Dedifferentiated amniotic fluid mesenchymal stem cell (primary cell): ENCODE results near the gene SMPX.

ENCODE experiments used
- DNase-seq: peaks from one replicate; pipeline ENCODE4 v3.0.0-alpha.2; 2016; ENCODE audit errors: extremely low spot score

The SMPX gene

DNA sequence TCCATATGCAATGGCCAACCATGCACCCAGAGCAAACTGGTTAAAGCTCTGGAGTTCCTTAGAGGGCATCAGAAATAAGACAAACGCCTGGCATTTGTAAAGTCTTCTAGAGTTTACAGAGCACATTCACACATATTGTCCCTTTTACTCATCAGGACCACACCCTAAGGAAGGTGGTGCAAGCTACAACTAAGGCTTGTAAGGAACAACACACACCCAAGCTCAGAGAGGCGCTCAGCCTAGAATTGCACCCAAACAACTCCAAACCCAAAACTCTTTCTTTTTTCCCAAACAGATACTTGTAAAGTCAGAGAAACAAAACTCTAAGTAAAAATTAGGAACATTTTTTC is 46.1 kb downstream of the SMPX start:
- no peak for DNase-seq

DNA sequence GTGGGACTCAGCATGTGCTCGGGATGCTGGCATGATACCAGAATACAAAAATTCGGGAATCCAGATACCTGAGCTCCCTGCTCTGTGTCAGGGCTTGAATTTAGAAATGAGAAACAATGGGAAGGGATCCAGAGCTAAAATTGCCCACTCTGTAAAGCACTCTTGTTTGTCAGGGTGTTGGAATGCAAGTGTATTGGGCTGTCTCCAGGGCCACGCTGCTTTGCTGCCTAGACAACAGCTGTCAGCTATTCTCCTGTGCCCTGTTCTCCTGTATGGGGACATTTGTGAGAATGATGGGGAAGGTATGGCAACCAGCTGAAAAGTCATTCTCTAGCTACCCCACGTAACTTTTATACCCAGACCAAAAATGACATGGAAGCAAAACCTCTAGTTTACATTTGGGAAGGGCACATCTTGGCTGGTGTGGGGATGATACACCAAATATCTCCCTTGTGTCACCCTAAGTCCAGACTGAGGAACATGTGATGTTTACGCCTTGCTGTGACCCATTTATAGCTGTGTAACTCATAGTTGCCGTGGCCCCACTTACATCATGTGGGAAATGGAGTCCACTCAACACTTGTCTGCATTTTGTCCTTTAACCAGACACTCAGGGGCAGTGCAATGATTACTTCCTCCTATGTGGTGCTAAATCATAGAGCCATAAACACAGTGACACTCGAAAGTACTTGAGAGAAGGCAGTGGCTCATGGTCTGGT is 46.6 kb downstream of the SMPX start:
- DNase-seq, result no peak

DNA sequence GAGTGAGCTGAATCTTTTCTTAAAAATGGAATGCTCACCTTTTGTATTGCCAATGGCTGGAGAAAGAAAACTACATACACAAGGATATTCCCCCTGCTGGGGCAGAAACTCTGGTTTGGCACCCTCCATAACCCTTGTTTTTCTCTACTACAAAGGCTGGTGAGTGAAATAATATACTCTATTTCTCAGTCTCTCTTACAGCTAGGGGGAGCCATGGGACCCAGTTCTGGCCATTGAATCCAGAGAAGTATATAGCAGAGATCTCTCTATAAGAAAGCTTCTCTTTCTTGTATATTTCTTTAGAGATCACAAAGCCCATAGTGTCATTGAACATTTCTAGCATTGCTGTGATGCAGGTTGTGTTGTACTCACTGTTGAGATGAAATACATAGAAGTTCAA is 49.8 kb downstream of the SMPX start:
- no peak for DNase-seq

DNA sequence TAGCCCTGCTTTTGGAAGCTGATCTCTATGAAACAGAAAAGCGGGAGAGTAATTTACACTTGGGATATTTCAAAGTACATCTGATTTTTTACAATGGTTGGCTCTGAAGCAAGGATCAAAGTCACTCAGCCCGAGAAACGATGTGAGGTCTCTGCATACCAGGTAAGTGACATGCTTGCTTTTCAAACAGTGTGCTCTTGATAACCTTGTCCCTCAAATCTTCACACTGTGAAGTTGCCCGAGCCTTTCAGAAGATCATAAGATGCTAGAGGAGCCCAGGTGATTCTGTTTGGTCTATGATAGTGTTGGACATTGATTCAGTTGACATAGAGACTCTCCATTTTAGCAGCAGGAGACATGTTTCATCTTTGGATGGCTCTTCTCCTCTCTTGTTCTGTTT is 52.7 kb downstream of the SMPX start:
- DNase-seq, result no peak

DNA sequence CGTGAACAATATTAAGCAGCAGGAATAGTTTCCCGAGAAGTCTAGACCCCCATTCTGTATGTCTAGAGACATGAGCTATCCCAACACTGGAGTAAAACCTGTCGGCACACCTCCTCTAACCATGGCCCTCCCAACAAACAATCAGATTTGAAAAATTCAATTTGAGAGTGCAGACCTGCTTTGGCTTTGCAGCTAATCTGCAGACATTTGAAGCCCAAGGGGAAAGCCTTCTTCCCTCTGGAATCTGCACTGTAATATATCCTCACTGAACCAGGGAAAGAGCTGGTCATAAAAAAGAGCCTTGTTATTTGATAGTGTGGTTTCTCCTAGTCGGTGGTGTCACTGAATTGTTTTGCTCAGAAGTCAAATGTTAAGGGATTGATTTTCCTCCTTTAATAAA is 55.2 kb downstream of the SMPX start:
- DNase-seq, result no peak

DNA sequence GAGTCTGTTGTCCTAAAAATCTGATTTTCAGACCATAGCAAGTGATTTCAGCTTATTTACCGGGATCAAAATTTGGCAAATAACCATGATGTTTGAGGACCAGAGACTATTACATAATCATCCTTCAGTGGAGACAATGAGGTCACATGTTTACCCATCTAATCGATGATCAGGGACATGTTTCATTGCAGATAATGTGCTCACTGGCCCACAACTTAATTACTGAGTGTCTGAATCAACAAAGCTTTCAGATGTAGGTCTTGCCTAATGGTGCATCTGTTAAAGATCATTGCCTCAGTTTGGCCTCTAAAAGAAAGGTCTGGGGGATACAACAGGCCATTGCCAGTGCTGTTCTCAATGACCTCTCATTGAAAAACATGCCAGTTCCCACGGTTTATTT is 56.9 kb downstream of the SMPX start:
- DNase-seq, result no peak

DNA sequence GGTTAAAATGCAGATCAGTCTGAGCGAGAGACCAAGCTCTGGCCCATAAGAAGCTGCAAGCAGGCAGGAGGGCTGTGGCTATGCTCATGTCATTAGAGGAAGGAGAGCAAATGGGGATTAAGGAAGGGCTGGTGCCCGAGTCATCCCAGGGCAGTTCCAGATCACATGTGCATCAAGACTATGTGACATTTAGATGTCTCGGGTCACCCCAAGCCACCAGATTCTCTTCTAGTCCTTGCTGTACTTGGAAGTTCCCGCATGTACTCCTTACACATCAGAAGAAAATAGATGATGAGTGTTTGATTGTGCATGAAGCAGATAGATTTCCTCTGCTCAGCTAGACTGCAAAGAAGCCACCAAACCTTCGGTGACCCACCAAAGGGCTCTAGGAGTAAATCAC is 57.6 kb downstream of the SMPX start:
- no peak for DNase-seq

DNA sequence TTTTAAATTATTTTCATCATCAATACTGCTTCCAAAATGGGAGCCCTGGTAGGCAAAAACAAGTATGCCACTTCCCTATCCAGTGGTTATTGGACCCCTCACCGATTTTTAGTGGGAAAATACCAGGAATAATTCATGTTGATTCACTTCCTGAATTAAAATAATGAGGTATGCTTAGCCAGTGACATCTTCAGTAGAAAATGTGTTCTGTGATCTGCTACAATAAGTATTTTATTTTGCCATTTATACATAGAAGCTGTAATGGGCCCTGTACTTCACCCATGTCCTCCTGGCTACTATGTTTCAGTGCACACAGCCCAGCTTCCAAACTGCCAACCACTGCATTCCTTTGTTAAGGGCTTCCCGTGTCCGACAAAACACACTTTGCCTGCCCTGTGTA is 58.8 kb downstream of the SMPX start:
- DNase-seq, result no peak

DNA sequence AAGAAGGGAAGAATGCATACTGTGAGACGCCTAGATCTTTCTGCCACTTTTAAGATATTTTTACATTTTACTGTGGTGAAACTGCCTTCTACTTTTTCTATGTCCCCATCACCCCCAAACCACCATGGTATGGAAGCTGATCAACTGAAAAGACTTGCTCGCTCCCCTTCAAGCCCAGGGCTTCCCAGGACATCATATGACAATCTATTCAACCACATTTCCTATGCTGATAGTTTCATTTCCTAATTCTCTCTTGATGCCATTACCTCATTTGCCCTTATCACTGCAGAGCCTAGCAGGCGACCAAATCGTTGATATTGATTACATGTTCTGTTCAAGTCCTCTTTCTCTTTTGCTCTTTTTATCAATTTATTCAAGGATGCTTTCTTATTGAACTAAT is 59.6 kb downstream of the SMPX start:
- DNase-seq, result no peak

DNA sequence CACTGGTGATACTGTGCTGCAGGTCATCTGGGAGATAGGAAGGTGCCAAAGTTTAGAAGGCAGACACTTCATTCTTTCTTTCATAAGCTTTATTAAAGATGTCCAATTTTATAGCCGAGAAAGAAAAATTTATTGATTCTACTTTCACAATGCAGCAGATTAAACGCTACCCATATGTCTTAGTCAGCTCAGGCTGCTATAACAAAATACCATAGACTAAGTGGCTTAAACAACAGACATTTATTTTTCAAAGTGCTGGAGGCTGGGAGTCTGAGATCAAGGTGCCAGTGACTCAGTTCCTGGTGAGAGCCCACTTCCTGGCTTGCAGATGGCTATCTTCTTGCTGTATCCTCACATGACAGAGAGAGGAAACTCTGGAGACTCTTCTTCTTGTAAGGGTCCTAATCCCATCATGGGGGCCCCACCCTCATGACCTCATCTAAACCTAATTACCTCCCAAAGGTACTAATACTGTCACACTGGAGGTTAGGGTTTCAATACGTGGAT is 66.4 kb downstream of the SMPX start:
- DNase-seq, result no peak

DNA sequence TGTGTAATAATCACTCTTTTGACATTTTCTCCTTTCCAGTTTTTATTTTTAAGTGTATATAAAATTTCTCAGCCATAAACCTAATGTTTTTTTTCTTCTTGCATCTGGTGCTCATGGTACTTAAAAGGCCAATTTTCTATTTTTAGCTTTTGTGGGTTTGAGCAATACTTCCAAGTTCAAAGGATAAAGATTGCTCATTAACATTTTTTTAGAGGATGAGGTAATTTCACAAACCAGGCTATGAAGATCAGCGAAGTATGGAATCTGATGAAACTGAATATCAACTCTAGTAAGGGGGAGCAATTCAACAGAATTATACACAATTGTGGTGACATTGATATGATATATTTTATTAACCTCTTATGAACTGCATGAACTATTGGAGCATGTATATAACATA is 74.0 kb downstream of the SMPX start:
- DNase-seq, result no peak

DNA sequence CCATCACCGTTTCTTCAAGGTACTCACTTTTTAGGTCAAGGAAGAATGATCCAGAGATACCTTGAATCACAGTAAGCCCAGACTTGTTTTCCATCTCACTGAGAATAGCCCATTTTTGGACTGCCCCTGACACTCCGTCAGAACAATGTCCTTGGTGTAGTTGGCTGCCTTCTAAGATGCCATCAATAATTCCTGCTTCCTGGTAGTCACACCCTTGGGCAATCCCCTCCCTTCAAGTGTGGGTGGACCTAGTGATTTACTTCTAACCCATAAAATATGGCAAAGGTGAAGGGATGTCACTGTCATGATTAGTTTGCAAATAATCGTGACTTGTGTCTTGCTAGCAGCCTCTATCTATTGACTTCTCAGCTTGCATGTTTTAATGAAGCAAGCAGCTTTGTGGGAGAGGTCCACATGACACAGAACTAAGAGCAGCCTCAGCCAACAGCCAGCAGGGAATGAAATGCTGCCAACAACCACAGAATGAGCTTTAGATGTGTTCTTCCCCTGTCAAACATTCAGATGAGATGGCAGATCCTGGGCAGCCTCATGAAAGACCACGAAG is 79.8 kb downstream of the SMPX start:
- DNase-seq, result no peak

DNA sequence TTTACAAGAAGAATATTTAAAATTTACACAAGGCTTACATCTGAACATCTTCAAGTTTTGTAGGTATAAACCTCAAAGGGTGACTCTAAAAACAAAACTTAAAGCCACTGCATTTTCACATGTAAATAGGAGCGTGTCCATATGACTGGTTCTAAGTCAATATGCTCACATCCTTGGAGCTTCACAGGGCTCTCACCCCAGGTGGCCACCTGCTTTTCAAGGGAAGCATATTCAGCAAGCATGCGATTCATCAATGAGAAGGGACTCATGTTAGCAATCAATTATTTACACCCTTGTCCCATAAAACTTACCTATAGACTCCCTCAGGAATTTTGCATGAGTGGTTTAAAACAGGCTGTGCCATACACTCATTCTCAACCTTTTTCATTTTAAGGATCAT is 82.0 kb downstream of the SMPX start:
- no peak for DNase-seq

DNA sequence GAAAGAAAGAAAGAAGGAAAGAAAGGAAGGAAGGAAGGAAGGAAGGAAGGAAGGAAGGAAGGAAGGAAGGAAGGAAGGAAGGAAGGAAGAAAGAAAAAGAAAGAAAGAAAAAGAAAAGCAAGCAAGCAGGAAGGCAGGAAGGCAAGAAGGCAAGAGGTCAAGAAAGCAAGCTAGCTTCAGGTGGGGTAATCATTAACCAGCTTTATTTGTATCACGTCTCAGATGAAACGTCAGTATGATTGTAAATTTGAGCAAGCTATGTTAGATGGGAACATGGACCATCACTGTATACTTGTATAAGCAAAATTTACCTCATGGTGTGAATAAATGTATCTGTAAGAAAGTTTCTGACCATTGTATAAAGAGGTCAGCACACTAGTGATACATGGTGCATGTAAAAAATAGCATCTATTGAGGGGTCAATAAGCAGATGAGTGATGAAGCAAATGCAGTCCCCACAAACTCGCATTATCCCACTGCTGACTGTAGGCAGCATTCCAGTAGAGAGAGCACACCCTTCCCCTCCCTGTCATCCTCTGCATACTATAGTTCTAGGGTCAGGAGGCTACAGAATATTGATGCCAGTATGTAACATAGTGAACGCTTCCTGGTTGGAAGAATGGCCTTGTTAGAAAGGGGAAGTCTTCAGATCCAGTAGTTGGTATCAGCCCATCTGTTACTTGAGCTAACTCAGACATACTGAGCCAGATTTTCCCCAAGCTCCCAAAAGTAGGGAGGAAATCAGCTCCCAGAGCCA is 83.3 kb downstream of the SMPX start:
- no peak for DNase-seq

DNA sequence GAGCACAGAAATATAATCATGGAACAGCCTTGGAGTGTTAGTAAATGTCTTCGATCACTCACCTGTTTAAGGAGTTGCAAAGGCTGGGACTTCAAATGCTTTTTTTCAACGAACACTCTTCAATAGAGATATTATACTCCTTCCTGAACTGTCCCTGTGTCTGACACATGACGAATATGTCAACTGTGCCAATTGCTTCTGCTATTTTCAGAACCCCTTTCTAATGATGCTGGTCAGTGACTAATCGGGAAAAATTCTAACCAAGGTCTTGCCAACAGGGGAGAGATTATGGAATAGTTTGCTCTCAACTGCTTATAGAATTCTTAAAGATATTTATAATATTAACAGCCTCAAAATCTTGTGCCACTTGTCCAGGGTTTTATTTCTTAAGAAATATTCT is 91.2 kb downstream of the SMPX start:
- DNase-seq, result no peak

DNA sequence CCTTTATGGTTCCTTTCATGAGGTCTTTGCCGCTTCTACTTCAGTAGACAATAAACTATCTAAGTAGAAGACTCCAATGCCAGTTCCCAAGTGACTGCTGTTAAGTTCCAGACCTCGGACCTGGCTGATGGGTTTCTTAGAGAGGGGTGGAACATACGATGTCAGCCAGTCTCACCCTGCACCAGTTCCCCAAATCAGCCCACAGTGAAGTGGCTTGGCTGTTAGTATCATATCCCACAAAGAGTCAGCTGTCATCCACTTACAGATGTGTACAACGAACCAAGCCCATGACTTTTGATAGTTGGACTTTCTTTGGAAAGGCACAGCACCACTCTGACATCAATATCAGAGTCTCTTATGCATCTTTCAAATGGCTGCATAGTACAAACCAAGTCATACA is 91.7 kb downstream of the SMPX start:
- no peak for DNase-seq

DNA sequence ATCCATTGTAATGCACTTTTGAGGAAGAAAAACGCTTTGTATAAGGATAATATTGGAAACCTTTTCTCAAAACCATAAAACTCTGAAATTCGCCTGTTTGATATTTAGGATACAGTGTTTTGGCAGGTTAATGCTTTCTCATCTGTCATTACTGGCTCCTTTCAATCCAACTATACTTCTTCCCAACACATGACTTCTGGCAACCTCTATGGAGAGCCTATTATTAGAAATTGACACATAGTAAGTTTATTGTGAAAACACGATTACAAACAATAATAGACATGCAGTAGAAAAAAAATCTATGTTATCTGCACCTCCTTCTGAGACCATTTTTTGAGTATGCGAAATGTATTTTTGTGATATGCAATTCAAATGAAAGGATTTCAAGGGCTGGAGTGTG is 95.2 kb downstream of the SMPX start:
- no peak for DNase-seq

DNA sequence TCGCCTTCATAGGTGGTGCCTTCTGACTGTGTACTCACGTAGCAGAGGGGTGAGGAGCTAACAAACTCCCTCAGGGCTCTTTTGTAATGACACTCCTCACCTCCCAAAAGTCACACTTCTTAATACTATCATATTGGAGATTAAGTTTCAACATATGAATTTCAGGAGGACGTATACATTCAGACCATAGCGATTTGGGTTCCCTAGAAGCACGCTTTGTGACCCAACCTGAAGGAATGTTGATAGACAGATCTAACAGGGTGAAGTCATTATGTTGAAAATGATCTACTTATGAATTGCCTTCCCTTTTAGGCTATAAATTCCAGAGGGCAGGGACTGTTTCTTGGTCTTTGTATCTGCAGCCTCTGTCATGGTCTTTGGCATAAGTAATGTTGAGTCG is 96.6 kb downstream of the SMPX start:
- DNase-seq, result no peak

DNA sequence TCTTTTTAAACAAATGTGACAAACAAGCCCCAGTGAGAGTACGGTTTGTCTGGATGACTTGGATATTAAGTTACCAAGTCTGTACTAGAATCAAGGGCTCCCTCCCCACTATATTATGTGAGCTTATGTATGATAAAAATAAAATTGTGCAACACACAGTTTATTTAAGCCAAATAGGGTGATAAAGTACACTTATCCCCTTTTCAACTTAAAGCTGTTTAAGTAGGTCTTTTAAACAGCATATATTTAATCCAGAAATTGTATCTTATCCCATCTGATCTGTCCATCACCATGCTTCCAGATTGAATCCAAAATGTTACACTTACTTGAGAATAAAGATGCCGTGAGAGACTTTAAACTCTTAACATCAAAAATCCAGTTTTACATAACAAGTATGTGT is 97.8 kb downstream of the SMPX start:
- DNase-seq, result no peak

DNA sequence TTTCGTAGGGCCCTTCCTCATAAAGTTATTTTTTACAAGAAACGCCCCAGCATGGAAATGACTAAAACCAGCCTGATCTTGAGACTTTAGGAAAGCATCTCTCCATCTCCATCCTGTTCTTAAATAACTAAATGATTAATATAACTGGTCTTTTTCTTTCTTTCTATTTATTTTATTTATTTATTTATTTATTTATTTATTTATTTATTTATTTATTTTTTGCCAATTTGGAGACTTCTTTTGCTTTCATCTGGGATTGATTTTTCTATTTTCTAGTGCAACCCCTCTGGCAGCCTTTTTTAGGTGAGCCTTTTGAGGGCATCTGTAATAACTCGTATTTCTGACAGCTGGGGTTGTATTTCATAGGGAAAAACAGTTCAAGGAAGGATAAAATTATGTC is 98.6 kb downstream of the SMPX start:
- DNase-seq, result no peak

DNA sequence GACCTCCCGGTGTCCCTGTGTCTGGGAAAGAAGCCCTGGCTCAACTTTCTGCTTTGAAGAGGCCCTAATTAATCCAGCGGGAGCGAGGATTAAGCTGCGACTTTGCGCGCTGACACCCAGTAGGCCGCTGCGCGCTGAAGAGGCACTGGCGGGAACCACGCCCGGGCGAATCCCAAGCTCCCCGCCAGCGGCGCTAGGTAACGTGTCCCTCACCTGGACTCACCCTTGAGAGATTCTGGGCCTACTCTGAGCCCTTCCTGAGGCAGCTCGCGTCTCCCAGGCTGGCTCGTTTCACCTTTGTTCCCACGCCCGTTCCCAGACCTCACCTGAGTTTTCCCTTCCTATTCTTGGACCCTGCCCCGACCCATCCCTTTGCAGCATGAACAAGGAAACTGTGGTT is 99.2 kb downstream of the SMPX start:
- no peak for DNase-seq

DNA sequence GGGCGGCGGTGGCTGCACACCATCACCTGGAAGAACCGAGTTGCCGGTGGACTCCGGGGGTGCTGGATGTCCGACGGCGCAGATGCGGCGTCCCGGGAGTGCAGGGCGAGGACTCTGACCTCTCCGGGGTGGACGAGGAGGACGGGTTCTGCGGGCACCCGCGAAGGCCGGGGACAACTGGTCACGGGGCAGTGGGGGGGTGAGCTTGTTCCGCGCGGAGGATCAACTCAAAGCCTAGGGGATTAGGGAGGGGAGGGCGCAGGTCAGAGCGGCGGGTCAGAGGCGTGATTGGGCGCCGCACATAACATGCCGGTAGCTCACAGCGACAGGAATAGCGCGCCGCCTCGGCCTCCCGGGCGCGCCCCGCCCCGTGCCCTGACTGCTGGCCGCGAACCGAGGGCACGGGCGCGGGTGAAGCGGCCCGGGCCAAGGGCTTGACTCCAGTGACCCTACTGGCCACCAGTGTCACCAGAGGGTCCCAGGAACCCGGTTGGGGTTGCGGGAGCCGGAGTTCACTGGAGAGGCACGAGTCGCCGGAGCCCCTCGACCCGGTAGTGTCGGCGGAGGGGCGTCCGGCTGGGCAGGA is 99.7 kb downstream of the SMPX start, which contains the start of gene KLHL34:
Gene KLHL34 (minus strand): TSS at position 179 of the 586 bp plus-strand sequence. CDS start 542 bp downstream, outside the sequence.
- DNase-seq, result no peak
